Esophagus (tissue), 2 donors: ENCODE measurements around the gene KDM5B. TPM values are rescaled to one million over a fixed set of nuclear protein-coding genes. Genes with fewer than 3 reads are reported as not detected.
"Not testable (repeated sequence)": the region's sequence is repeated elsewhere in the genome, so short reads cannot be mapped to it uniquely, and the experiment has no call there.

Experiments
- H3K27ac ChIP-seq, 2 donors: one replicate each; pipeline ENCODE4 v1.5.1; 2013; ENCODE audit warnings: low read depth in 2 of 2, mild to moderate bottlenecking in 2 of 2, inconsistent platforms in 1 of 2, low read length in 1 of 2, moderate library complexity in 1 of 2
- H3K27me3 ChIP-seq, 2 donors: one replicate each; pipeline ENCODE4 v1.6.1; 2013; ENCODE audit warnings: low read length in 2 of 2, control low read depth in 1 of 2, mild to moderate bottlenecking in 1 of 2; ENCODE audit not compliant: insufficient read depth in 2 of 2, control insufficient read depth in 1 of 2
- H3K36me3 ChIP-seq, 2 donors: one replicate each; pipeline ENCODE4 v1.6.1; 2013; ENCODE audit warnings: low read length in 1 of 2; ENCODE audit not compliant: control insufficient read depth in 2 of 2, insufficient read depth in 2 of 2
- H3K4me1 ChIP-seq, 2 donors: one replicate each; pipeline ENCODE4 v1.6.1; 2013; ENCODE audit warnings: low read length in 1 of 2; ENCODE audit not compliant: control insufficient read depth in 2 of 2, insufficient read depth in 2 of 2
- H3K4me3 ChIP-seq, 2 donors: one replicate each; pipeline ENCODE4 v1.5.1; 2013; ENCODE audit warnings: low read length in 2 of 2, mild to moderate bottlenecking in 2 of 2, low read depth in 1 of 2, moderate library complexity in 1 of 2
- H3K9me3 ChIP-seq, 2 donors: one replicate each; pipeline ENCODE4 v1.6.1; 2013; ENCODE audit warnings: mild to moderate bottlenecking in 2 of 2, low read depth in 1 of 2, low read length in 1 of 2, moderate library complexity in 1 of 2; ENCODE audit not compliant: control insufficient read depth in 2 of 2, insufficient read depth in 1 of 2
- WGBS, 2 donors: extraction: QIAGEN DNeasy Blood & Tissue Kit; methylation state at CpG; one replicate each; pipeline ENCODE4 v1.1.7; 2013; 5-methylcytosine and 5-hydroxymethylcytosine counted together
- polyA plus RNA-seq, 2 donors: library from polyadenylated mRNA; stranded (reverse); fragments of 200-250 nt; gene quantifications; one replicate each; pipeline ENCODE4 v1.2.3, GENCODE V29; 2013
- donor health status: healthy with polysubstance abuse.
- donor health status: Bipolar disorder and iron deficiency.

Gene KDM5B
- polyA plus RNA-seq, 2 donors: 18.1 to 20.9 TPM

GRCh38 chr1:202728951-202729350 lies 79.3 kb downstream of the KDM5B start:
- no peaks in the 10 kb centered on the region for H3K27me3 ChIP-seq
- H3K36me3 ChIP-seq: peaks cover 20% of the 10 kb centered on the region in 2 donors
- H3K4me1 ChIP-seq: no peaks in the 10 kb centered on the region
- 88 to 89% methylated on average over 4 of the region's 4 CpGs for WGBS, 2 donors
- no peak overlapping the region for H3K4me3 ChIP-seq
- no peaks in the 10 kb centered on the region for H3K9me3 ChIP-seq
- H3K27ac ChIP-seq: no peak overlapping the region

GRCh38 chr1:202725526-202725925 lies 82.7 kb downstream of the KDM5B start:
- no peaks in the 10 kb centered on the region for H3K27me3 ChIP-seq
- peaks cover 11 to 13% of the 10 kb centered on the region in 2 donors for H3K36me3 ChIP-seq
- H3K4me1 ChIP-seq: no peaks in the 10 kb centered on the region
- 93 to 94% methylated on average over 3 of the region's 3 CpGs for WGBS, 2 donors
- H3K9me3 ChIP-seq: no peaks in the 10 kb centered on the region
- no peak overlapping the region for H3K4me3 ChIP-seq
- H3K27ac ChIP-seq: no peak overlapping the region

GRCh38 chr1:202723708-202724107 lies 84.5 kb downstream of the KDM5B start:
- Histone ChIP-seq H3K4me1 (no peaks in the 10 kb centered on the region), H3K4me3 (no peak overlapping the region), H3K27me3 (no peaks in the 10 kb centered on the region), H3K36me3 (no peaks in the 10 kb centered on the region), H3K27ac (no peak overlapping the region), H3K9me3 (no peaks in the 10 kb centered on the region)
- 89 to 93% methylated on average over 7 of the region's 7 CpGs for WGBS, 2 donors

- H3K27me3 ChIP-seq, H3K9me3 ChIP-seq, H3K4me3 ChIP-seq, H3K4me1 ChIP-seq, H3K36me3 ChIP-seq, H3K27ac ChIP-seq: not testable (repeated sequence)
- WGBS, 2 donors: 81% methylated on average over 6 of the region's 6 CpGs
Measured at GRCh38 chr1:202723046-202723445, 85.2 kb downstream of the KDM5B start.

- Histone ChIP-seq H3K4me3 (no peak overlapping the region), H3K36me3 (no peaks in the 10 kb centered on the region), H3K27ac (no peak overlapping the region), H3K4me1 (no peaks in the 10 kb centered on the region), H3K9me3 (no peaks in the 10 kb centered on the region), H3K27me3 (no peaks in the 10 kb centered on the region)
- WGBS, 2 donors: 79 to 84% methylated on average over 2 of the region's 2 CpGs
Measured at GRCh38 chr1:202716654-202717053, 91.6 kb downstream of the KDM5B start.

GRCh38 chr1:202714202-202714601 lies 94.0 kb downstream of the KDM5B start:
- WGBS, 2 donors: 93 to 95% methylated on average over 1 of the region's 1 CpG
- not testable (repeated sequence) for H3K36me3 ChIP-seq, H3K4me1 ChIP-seq, H3K4me3 ChIP-seq, H3K27ac ChIP-seq, H3K9me3 ChIP-seq
- peaks cover 0 to 12% of the 10 kb centered on the region in 2 donors for H3K27me3 ChIP-seq

GRCh38 chr1:202713110-202713509 lies 95.1 kb downstream of the KDM5B start:
- Histone ChIP-seq H3K27ac (no peak overlapping the region), H3K27me3 (peaks cover 0 to 15% of the 10 kb centered on the region in 2 donors), H3K9me3 (no peaks in the 10 kb centered on the region), H3K4me3 (no peak overlapping the region), H3K4me1 (peaks cover 0 to 11% of the 10 kb centered on the region in 2 donors), H3K36me3 (no peaks in the 10 kb centered on the region)
- 31 to 39% methylated on average over 4 of the region's 4 CpGs for WGBS, 2 donors

GRCh38 chr1:202711949-202712635 lies 96.1 kb downstream of the KDM5B start:
- Histone ChIP-seq H3K9me3 (no peaks in the 10 kb centered on the region), H3K27me3 (peaks cover 0 to 15% of the 10 kb centered on the region in 2 donors), H3K4me3 (no peak overlapping the region), H3K36me3 (no peaks in the 10 kb centered on the region), H3K4me1 (peaks cover 0 to 11% of the 10 kb centered on the region in 2 donors), H3K27ac (no peak overlapping the region)
- WGBS, 2 donors: 73 to 77% methylated on average over 9 of the region's 9 CpGs

GRCh38 chr1:202710070-202711045 lies 97.9 kb downstream of the KDM5B start, which contains the start of gene SYT2:
Gene SYT2, minus strand, starts transcription at chr1:202710454. Its CDS starts 104,682 bp downstream, at chr1:202605772.
- Histone ChIP-seq H3K4me3 (peak within 1 kb of the TSS; percentile 9 to 32), H3K36me3 (no peaks in the 10 kb centered on the region), H3K27ac (no peak within 1 kb of the TSS), H3K9me3 (no peaks in the 10 kb centered on the region), H3K27me3 (peaks cover 0 to 15% of the 10 kb centered on the region in 2 donors), H3K4me1 (peaks cover 0 to 11% of the 10 kb centered on the region in 2 donors)
- 5 to 6% methylated on average over 62 to 64 of the region's 64 CpGs for WGBS, 2 donors
